Colonic mucosa (tissue), 4 donors: Measurements from ENCODE around the gene PHETA1. TPM values are rescaled to one million over a fixed set of nuclear protein-coding genes. Genes with fewer than 3 reads are reported as not detected.

Experiments
- DNase-seq: peaks from one replicate; pipeline ENCODE4 v3.0.0-alpha.2; 2020
- H3K27ac ChIP-seq: fragments of 200-600 bp; one replicate; pipeline ENCODE4 v1.8.0; 2021
- H3K27me3 ChIP-seq: fragments of 200-600 bp; one replicate; pipeline ENCODE4 v1.8.0; 2021
- H3K36me3 ChIP-seq: fragments of 200-600 bp; one replicate; pipeline ENCODE4 v1.8.0; 2021
- H3K4me1 ChIP-seq: fragments of 200-600 bp; one replicate; pipeline ENCODE4 v1.8.0; 2021; ENCODE audit warnings: mild to moderate bottlenecking
- H3K4me3 ChIP-seq: fragments of 200-600 bp; one replicate; pipeline ENCODE4 v1.8.0; 2021
- H3K9ac ChIP-seq, 2 donors: one replicate each; pipeline ENCODE4 v1.7.0; 2013; ENCODE audit warnings: control low read depth in 2 of 2, low read depth in 2 of 2, low read length in 2 of 2
- H3K9me3 ChIP-seq: fragments of 200-600 bp; one replicate; pipeline ENCODE4 v1.8.0; 2021
- intact Hi-C: fragments of 100-400 bp; cut with DNase I; formaldehyde crosslinking; loops from one replicate; pipeline ENCODE4 v1.14.1; 2022
- total RNA-seq, 2 donors: library from RNA; stranded (reverse); fragmentation: NEBNext Ultra II Directional in 1 of 2; extraction: Animal tissue kit (Norgen Biotek cat#: 25700) in 1 of 2; gene quantifications; one replicate each; pipeline ENCODE4 v1.2.1, GENCODE V29; 2021
- TF ChIP-seq, protein P1 (sequence below): fragments of 200-600 bp; IDR thresholded peaks from one replicate; pipeline ENCODE4 v1.8.0; 2022; ENCODE audit warnings: antibody characterized with exemption, mild to moderate bottlenecking
- donor health status: healthy.
- donor health status: DM: no; HTN: no; CAD: no.
- donor health status: DM: no; HTN: no; CAD: no.

PHETA1 gene
- total RNA-seq, 2 donors from 2014 or later, result 21.8 to 43.6 TPM

DNA sequence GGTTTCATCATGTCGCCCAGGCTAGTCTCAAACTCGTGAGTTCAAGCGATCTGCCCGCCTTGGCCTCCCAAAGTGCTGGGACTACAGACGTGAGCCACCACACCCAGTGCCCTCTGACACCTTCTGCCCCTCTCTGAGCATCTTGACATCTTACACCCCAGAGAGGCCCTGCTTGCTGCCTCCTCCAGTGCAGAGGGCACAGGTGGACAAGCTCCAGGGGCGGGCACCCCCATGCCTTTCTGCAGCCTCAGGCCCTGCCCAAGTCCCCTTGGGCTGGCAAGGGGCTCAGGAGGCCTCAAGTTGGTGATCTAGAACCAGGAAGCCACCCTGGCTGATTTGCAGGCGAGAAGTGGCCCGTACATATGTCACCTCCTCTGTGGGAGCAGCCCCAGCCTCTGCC, 25.6 kb upstream of the PHETA1 start:
- no peak for DNase-seq
- intact Hi-C loops, result no loop called here
- TF ChIP-seq, protein P1, sequence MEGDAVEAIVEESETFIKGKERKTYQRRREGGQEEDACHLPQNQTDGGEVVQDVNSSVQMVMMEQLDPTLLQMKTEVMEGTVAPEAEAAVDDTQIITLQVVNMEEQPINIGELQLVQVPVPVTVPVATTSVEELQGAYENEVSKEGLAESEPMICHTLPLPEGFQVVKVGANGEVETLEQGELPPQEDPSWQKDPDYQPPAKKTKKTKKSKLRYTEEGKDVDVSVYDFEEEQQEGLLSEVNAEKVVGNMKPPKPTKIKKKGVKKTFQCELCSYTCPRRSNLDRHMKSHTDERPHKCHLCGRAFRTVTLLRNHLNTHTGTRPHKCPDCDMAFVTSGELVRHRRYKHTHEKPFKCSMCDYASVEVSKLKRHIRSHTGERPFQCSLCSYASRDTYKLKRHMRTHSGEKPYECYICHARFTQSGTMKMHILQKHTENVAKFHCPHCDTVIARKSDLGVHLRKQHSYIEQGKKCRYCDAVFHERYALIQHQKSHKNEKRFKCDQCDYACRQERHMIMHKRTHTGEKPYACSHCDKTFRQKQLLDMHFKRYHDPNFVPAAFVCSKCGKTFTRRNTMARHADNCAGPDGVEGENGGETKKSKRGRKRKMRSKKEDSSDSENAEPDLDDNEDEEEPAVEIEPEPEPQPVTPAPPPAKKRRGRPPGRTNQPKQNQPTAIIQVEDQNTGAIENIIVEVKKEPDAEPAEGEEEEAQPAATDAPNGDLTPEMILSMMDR, result no peak
- Histone ChIP-seq H3K27me3 (no peaks in the 10 kb centered on the region), H3K27ac (no peak overlapping the region), H3K36me3 (no peaks in the 10 kb centered on the region), H3K4me1 (no peaks in the 10 kb centered on the region), H3K4me3 (no peak overlapping the region), H3K9ac (no peak overlapping the region), H3K9me3 (no peaks in the 10 kb centered on the region)

DNA sequence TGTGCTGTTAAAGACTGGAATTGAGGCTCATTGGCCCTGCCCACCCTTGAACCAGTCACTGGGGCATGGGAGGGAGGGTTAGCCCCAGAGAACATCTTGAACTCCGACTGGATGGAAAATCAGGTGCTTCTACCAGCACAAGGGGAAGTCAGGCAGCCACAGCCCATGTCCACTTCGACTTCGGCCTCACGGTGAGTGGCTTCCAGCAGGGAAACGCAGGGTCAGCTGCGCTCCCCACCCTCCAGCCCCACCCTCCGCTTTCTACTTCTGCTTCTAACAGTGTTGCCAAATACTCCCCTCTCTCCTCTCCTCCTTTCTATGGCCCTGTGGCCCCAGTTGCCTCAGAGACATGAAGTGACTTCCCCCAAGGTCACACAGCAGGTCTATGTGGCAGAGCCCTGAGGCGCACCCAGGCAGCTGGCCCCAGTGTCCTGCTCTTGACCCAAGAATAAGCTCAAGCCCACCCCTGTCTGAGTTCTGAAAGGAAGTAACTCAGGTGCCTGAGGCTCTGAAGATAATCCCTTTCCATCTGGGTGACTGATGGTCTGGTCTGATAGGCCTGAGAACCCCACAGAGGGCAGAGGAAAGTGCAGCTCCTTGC, 24.9 kb upstream of the PHETA1 start:
- no peak overlapping the region for H3K27ac ChIP-seq
- TF ChIP-seq, protein P1, result no peak
- H3K4me3 ChIP-seq, result no peak overlapping the region
- intact Hi-C loops, result no loop called here
- H3K36me3 ChIP-seq, result no peaks in the 10 kb centered on the region
- H3K9ac ChIP-seq, result no peak overlapping the region
- H3K27me3 ChIP-seq, result no peaks in the 10 kb centered on the region
- H3K9me3 ChIP-seq, result no peaks in the 10 kb centered on the region
- no peak for DNase-seq
- H3K4me1 ChIP-seq, result no peaks in the 10 kb centered on the region

DNA sequence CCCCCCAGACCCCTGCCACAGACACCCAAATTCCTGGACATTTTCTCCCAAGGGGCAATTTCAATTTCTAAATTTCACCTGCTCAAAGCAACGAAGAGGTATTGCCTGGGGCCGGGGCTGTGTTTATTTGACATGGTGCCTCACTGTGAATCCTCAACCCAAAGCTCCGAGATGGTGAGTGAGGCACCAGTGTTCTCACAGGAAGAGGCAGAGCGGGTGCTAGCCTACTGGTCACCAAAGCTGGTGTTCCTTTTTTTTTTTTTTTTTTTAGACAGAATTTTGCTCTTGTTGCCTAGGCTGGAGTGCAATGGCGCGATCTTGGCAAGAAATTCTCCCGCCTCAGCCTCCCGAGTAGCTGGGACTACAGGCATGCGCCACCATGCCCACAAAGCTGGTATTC, 22.0 kb upstream of the PHETA1 start:
- Histone ChIP-seq H3K27ac (no peak overlapping the region), H3K27me3 (no peaks in the 10 kb centered on the region), H3K9ac (no peak overlapping the region), H3K4me1 (no peaks in the 10 kb centered on the region), H3K36me3 (no peaks in the 10 kb centered on the region), H3K4me3 (no peak overlapping the region), H3K9me3 (no peaks in the 10 kb centered on the region)
- intact Hi-C loops, result no loop called here
- DNase-seq, result no peak
- TF ChIP-seq, protein P1, result no peak

DNA sequence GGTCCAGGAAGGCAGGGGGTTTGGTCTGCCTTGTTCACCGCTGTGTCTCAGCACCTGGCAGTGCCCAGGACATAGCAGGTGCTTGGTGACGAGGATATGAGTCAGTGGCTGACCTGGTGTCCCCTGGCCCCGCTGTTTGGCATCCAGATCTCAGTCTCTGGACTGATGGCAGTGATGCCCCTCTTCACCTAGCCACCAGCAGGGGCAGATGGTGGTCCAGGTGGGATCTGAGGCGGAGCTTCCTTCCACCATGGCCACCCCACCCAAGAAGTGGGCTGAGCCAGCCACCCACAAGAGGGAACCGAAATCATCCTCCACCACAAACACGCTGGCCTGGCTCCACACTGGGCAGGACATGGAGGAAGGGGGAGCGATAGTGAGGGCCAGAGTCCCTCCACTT, 20.7 kb upstream of the PHETA1 start:
- H3K9me3 ChIP-seq, result no peaks in the 10 kb centered on the region
- H3K36me3 ChIP-seq, result no peaks in the 10 kb centered on the region
- no peaks in the 10 kb centered on the region for H3K27me3 ChIP-seq
- TF ChIP-seq, protein P1, result no peak
- H3K4me1 ChIP-seq, result no peaks in the 10 kb centered on the region
- H3K9ac ChIP-seq, result no peak overlapping the region
- no peak overlapping the region for H3K4me3 ChIP-seq
- no peak for DNase-seq
- intact Hi-C loops, result no loop called here
- H3K27ac ChIP-seq, result no peak overlapping the region

DNA sequence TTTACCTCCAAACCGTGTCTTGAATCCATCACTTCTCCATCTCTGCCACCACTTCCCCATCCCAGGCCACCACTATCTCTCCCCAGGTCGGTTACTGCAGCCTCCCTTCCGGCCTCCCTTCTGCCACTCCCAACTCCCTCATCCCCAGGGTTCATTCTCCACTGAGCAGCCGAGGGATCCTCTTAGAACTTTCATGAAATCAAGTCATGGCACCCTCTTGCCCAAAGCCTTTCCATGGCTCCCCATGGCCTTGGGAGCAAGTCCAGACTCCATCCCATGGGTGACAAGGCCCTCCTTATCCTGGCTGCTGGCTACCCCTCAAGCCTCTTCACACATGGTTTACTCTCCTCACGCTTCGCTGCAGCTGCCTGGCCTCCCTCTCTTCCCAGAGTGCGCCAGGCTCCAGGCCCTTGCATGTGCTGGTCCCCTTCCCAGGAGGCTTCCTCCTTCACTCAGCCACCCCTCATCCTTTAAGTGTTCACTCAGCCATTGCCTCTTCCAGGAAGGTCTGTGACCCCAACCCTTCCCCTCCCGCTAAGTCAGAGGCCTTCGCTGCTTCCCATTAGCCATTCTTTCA, 18.9 kb upstream of the PHETA1 start:
- Histone ChIP-seq H3K36me3 (no peaks in the 10 kb centered on the region), H3K4me1 (no peaks in the 10 kb centered on the region), H3K27ac (no peak overlapping the region), H3K9me3 (no peaks in the 10 kb centered on the region), H3K27me3 (no peaks in the 10 kb centered on the region), H3K4me3 (no peak overlapping the region), H3K9ac (no peak overlapping the region)
- TF ChIP-seq, protein P1, result no peak
- no peak for DNase-seq
- intact Hi-C loops, result no loop called here
